Measurements from ENCODE around the gene ZMYND8. TPM values are rescaled to one million over a fixed set of nuclear protein-coding genes. Genes with fewer than 3 reads are reported as not detected.

ZMYND8 gene
- total RNA-seq, 2 experiments from 2014 or later = 33.0 to 34.3 TPM

- Histone ChIP-seq H3K4me1 (ENCODE audit: insufficient read depth, low read length) (peaks cover 14% of the 10 kb centered on the region), H3K9me3 (ENCODE audit: control insufficient read depth in 1 of 2, insufficient read depth in 1 of 2, low read length in 2 of 2) (no peaks in the 10 kb centered on the region), H3K27me3 (ENCODE audit: control insufficient read depth in 1 of 2, insufficient read depth in 2 of 2, low read length in 2 of 2) (peaks cover 0 to 9% of the 10 kb centered on the region in 2 experiments), H3K36me3 (ENCODE audit: insufficient read depth, low read length) (no peaks in the 10 kb centered on the region), H3K27ac (ENCODE audit: low read depth in 1 of 2, low read length in 2 of 2) (no peak overlapping the region), H3K4me3 (ENCODE audit: low read length) (no peak overlapping the region)
- Mint-ChIP-seq H3K36me3 (ENCODE audit: low read depth) (no peaks in the 10 kb centered on the region), H3K4me3 (no peak overlapping the region), H3K4me1 (ENCODE audit: low read depth) (peaks cover 7% of the 10 kb centered on the region), H3K9me3 (no peaks in the 10 kb centered on the region), H3K27ac (no peak overlapping the region), H3K27me3 (peaks cover 16% of the 10 kb centered on the region)
- ChIA-PET POLR2A (no interaction called here), CTCF (no interaction called here)
- DNase-seq = no peak
- ATAC-seq (ENCODE audit: poor library complexity) = no peak
- intact Hi-C loops (cut with DNase I, micrococcal nuclease) = loop anchor here in 1 of 2 experiments (2.0 kb wide), 1 partner anchor 425 kb away; no protein-coding TSS in a partner anchor
- TF ChIP-seq, protein P1, sequence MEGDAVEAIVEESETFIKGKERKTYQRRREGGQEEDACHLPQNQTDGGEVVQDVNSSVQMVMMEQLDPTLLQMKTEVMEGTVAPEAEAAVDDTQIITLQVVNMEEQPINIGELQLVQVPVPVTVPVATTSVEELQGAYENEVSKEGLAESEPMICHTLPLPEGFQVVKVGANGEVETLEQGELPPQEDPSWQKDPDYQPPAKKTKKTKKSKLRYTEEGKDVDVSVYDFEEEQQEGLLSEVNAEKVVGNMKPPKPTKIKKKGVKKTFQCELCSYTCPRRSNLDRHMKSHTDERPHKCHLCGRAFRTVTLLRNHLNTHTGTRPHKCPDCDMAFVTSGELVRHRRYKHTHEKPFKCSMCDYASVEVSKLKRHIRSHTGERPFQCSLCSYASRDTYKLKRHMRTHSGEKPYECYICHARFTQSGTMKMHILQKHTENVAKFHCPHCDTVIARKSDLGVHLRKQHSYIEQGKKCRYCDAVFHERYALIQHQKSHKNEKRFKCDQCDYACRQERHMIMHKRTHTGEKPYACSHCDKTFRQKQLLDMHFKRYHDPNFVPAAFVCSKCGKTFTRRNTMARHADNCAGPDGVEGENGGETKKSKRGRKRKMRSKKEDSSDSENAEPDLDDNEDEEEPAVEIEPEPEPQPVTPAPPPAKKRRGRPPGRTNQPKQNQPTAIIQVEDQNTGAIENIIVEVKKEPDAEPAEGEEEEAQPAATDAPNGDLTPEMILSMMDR (IDR thresholded peaks at IDR 0.05) = no peak
Observed at GRCh38 chr20:47191956-47192355, 164.5 kb downstream of the ZMYND8 start.

GRCh38 chr20:47191074-47191673, 165.3 kb downstream of the ZMYND8 start:
- ChIA-PET CTCF (no interaction called here), POLR2A (no interaction called here)
- H3K36me3 Mint-ChIP-seq (ENCODE audit: low read depth) = no peaks in the 10 kb centered on the region
- ATAC-seq (ENCODE audit: poor library complexity) (no peak), DNase-seq (no peak)
- peaks cover 7% of the 10 kb centered on the region for H3K4me1 Mint-ChIP-seq (ENCODE audit: low read depth)
- TF ChIP-seq, protein P1 (IDR thresholded peaks at IDR 0.05) = no peak
- Histone ChIP-seq H3K4me3 (ENCODE audit: low read length) (no peak overlapping the region), H3K36me3 (ENCODE audit: insufficient read depth, low read length) (no peaks in the 10 kb centered on the region), H3K4me1 (ENCODE audit: insufficient read depth, low read length) (peaks cover 9% of the 10 kb centered on the region), H3K9me3 (ENCODE audit: control insufficient read depth in 1 of 2, insufficient read depth in 1 of 2, low read length in 2 of 2) (no peaks in the 10 kb centered on the region), H3K27me3 (ENCODE audit: control insufficient read depth in 1 of 2, insufficient read depth in 2 of 2, low read length in 2 of 2) (peaks cover 0 to 9% of the 10 kb centered on the region in 2 experiments), H3K27ac (ENCODE audit: low read depth in 1 of 2, low read length in 2 of 2) (no peak overlapping the region)
- H3K9me3 Mint-ChIP-seq = no peaks in the 10 kb centered on the region
- H3K27me3 Mint-ChIP-seq = peaks cover 13% of the 10 kb centered on the region
- H3K27ac Mint-ChIP-seq = no peak overlapping the region
- intact Hi-C loops (cut with DNase I, micrococcal nuclease) = no loop called here
- H3K4me3 Mint-ChIP-seq = no peak overlapping the region

DNA sequence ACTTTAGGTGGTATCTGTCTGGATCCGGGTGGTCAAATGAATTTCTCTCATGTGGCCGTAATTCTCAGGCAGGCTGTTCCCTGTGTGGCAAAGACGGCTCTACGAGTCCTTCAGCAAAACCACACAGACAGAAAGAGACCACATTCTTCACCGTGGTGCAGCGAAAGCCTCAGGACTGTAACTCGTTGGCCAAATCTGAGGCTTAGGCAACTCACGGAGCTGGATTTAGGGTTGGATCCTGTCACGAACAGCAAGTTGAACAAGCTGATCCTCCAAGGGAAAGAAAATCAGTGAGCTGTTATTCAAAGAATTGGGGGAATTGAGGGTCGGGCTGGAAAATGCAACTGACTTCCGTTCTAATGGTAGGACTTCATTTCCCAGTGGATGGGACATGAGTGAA, 167.4 kb downstream of the ZMYND8 start:
- ChIA-PET CTCF (no interaction called here), POLR2A (no interaction called here)
- DNase-seq (no peak), ATAC-seq (ENCODE audit: poor library complexity) (no peak)
- no peak overlapping the region for H3K4me3 ChIP-seq (ENCODE audit: low read length)
- no peaks in the 10 kb centered on the region for H3K9me3 Mint-ChIP-seq
- peaks cover 7% of the 10 kb centered on the region for H3K4me1 Mint-ChIP-seq (ENCODE audit: low read depth)
- no peaks in the 10 kb centered on the region for H3K9me3 ChIP-seq (ENCODE audit: control insufficient read depth in 1 of 2, insufficient read depth in 1 of 2, low read length in 2 of 2)
- no peak overlapping the region for H3K4me3 Mint-ChIP-seq
- H3K27me3 ChIP-seq (ENCODE audit: control insufficient read depth in 1 of 2, insufficient read depth in 2 of 2, low read length in 2 of 2) = peaks cover 0 to 9% of the 10 kb centered on the region in 2 experiments
- H3K4me1 ChIP-seq (ENCODE audit: insufficient read depth, low read length) = peaks cover 9% of the 10 kb centered on the region
- intact Hi-C loops (cut with DNase I, micrococcal nuclease) = no loop called here
- H3K36me3 Mint-ChIP-seq (ENCODE audit: low read depth) = no peaks in the 10 kb centered on the region
- no peak overlapping the region for H3K27ac ChIP-seq (ENCODE audit: low read depth in 1 of 2, low read length in 2 of 2)
- H3K36me3 ChIP-seq (ENCODE audit: insufficient read depth, low read length) = no peaks in the 10 kb centered on the region
- H3K27ac Mint-ChIP-seq = no peak overlapping the region
- TF ChIP-seq, protein P1 (IDR thresholded peaks at IDR 0.05) = no peak
- H3K27me3 Mint-ChIP-seq = peaks cover 19% of the 10 kb centered on the region
